Stimulated activated naive B cell treated with anti-CD40 and anti-IgM and Interleukin-4, amounts not matched to agents 10 μg/mL and 1 μg/mL and 100 μg/mL, for 72 hours (primary cell): ENCODE data around the gene RAD52.

Experiments
- ATAC-seq, 2 donors: fragments of 150-1000 bp; cut with Tn5 transposase; replicated peaks; 2 replicates each; pipeline ENCODE4 v1.10.0; 2021; ENCODE audit warnings: moderate library complexity in 1 of 2
- DNase-seq: peaks from one replicate; pipeline ENCODE4 v3.0.0; 2021
- H3K27ac Mint-ChIP-seq: one replicate; pipeline ENCODE4 v1.8.0; 2022; ENCODE audit warnings: mild to moderate bottlenecking, mixed read lengths
- H3K27me3 Mint-ChIP-seq, 2 donors: one replicate each; pipeline ENCODE4 v1.8.0; 2022; ENCODE audit warnings: mixed read lengths in 2 of 2
- H3K36me3 Mint-ChIP-seq, 2 donors: one replicate each; pipeline ENCODE4 v1.8.0; 2022; ENCODE audit warnings: mixed read lengths in 2 of 2, mild to moderate bottlenecking in 1 of 2
- H3K4me1 Mint-ChIP-seq, 2 donors: one replicate each; pipeline ENCODE4 v1.8.0; 2022; ENCODE audit warnings: mixed read lengths in 2 of 2, mild to moderate bottlenecking in 1 of 2
- H3K4me3 Mint-ChIP-seq, 2 donors: one replicate each; pipeline ENCODE4 v1.8.0; 2022; ENCODE audit warnings: mild to moderate bottlenecking in 2 of 2, mixed read lengths in 2 of 2, moderate library complexity in 1 of 2
- H3K9me3 Mint-ChIP-seq, 2 donors: one replicate each; pipeline ENCODE4 v1.8.0; 2022; ENCODE audit warnings: mixed read lengths in 2 of 2, mild to moderate bottlenecking in 1 of 2

Gene RAD52

DNA sequence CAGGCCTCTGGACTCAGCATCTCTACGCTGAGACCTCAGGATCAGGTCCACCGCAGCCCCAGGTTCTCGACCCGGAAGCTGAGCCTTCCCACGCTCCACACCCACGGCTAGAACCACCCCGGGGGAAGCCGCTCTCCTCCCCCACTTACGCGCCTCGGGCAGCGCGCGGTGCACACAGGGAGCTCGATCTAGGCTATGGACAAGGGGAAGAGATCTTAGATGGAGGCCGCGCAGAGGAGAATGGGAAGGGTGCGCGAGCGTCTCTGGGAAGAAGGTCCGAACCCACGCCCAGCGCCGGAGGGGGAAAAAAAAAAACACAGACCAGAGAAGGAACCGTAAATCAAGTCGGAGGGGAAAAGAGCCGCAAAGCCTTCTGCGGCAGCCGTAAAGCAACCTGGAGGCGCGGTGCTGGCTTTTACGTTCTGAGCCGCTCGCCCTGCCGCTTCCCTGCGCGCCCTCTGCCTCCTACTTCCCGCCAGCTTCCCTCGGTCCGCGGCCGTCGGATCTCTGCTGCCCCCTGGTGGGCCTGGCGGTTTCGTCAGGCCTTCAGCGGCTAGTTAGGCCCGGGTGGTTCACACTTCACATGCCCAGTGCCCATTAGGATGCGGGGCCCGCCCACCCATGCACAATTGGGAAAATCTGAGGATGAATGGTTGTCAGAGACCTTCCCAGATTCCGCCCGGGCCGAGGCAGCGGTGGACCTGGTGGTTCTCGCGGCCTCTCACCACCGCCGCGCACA, at the start of gene RAD52:
Gene RAD52, minus strand, starts transcription at position 242 of the 739 bp plus-strand sequence. CDS start 16,636 bp downstream, outside the sequence.
- Mint-ChIP-seq H3K27me3 (no peaks in the 10 kb centered on the region), H3K9me3 (no peaks in the 10 kb centered on the region), H3K27ac (peak within 1 kb of the TSS; percentile 97), H3K4me3 (peak within 1 kb of the TSS; percentile 88 to 94), H3K36me3 (peaks cover 8 to 21% of the 10 kb centered on the region in 2 donors), H3K4me1 (peaks cover 12 to 28% of the 10 kb centered on the region in 2 donors)
- peak; percentile 88 for ATAC-seq
- DNase-seq, result peak; percentile 97

DNA sequence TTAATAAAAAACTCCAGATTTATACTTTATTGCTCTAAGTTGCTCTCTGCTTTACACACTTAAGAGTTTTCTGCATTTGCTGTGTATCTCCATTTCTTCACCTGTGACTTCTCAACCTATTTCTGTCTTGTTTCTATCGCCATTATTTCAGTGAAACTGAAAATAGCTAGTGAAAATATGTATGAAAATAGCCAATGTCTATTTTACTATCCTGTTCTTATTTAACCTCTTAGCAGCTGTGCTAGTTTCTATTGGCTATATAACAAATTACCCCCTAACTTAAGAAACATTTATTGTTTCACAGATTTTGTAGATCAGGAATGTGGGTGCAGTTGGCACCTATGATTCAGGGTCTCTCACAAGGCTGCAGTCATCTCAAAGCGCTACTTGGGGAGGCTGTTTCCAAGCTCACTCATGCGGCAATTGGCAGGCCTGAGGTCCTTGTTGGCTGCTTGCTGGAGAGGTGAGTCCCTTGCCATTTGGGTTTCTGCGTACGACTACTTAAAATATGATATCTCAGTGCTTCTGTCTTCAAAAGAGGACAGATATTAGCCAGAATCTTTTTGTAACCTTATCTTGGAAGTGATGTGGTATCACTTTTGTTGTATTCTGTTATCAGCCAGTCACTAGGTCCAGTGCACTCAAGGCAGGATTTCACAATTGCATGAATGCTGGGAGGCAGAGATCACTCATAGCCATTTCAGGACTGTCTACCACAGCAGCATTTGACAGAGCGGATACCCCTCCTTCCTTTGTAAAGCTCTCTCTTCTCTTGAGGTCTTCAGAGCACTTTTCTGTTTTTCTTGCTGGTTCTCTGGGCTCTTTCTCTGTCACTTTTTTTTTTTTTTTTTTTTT, 48.8 kb upstream of the RAD52 start:
- no peak overlapping the region for H3K4me3 Mint-ChIP-seq
- H3K4me1 Mint-ChIP-seq, result peaks cover 18 to 35% of the 10 kb centered on the region in 2 donors

DNA sequence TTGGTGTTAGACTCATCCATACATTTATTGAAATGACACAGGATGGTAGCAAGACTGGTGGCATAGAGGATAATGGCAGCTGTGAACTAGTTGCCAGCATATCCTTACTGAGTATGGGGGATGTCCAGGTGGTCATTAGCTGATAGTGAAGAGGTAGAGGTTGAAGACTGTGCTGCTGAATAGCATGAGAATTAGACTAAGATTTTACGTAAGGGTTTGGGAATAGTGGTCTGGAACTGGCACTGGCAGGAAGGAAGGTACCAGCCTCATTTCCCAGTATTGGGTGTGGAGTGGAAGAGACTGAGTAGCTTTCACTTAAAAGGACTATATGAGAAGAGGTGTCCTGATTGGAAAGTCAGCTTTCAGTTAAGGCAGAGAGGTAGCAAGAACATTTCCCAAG, 48.0 kb upstream of the RAD52 start:
- DNase-seq, result no peak
- Mint-ChIP-seq H3K27me3 (no peaks in the 10 kb centered on the region), H3K36me3 (peaks cover 4% of the 10 kb centered on the region in 2 donors), H3K4me3 (no peak overlapping the region), H3K4me1 (peaks cover 20 to 38% of the 10 kb centered on the region in 2 donors), H3K9me3 (no peaks in the 10 kb centered on the region), H3K27ac (no peak overlapping the region)
- no peak for ATAC-seq

More for the DNA sequence above, 48.8 kb upstream of the RAD52 start:
- no peaks in the 10 kb centered on the region for H3K9me3 Mint-ChIP-seq
- H3K27ac Mint-ChIP-seq, result peak overlapping the region; percentile 37
- no peaks in the 10 kb centered on the region for H3K27me3 Mint-ChIP-seq
- ATAC-seq (peak in 1 of 2 donors; percentile 25), DNase-seq (no peak)
- H3K36me3 Mint-ChIP-seq, result peaks cover 4% of the 10 kb centered on the region in 2 donors

GRCh38 chr12:996881-997280, 47.4 kb upstream of the RAD52 start:
- H3K4me3 Mint-ChIP-seq, result no peak overlapping the region
- H3K27me3 Mint-ChIP-seq, result no peaks in the 10 kb centered on the region
- DNase-seq, result no peak
- H3K36me3 Mint-ChIP-seq, result peaks cover 4% of the 10 kb centered on the region in 2 donors
- H3K27ac Mint-ChIP-seq, result no peak overlapping the region
- H3K4me1 Mint-ChIP-seq, result peaks cover 20 to 44% of the 10 kb centered on the region in 2 donors
- H3K9me3 Mint-ChIP-seq, result no peaks in the 10 kb centered on the region
- no peak for ATAC-seq

GRCh38 chr12:992647-993046, 43.2 kb upstream of the RAD52 start:
- DNase-seq, result no peak
- Mint-ChIP-seq H3K4me3 (peak overlapping the region; percentile 95 to 99), H3K27ac (no peak overlapping the region), H3K27me3 (no peaks in the 10 kb centered on the region), H3K36me3 (peaks cover 4 to 8% of the 10 kb centered on the region in 2 donors), H3K4me1 (peaks cover 24 to 52% of the 10 kb centered on the region in 2 donors), H3K9me3 (no peaks in the 10 kb centered on the region)
- ATAC-seq, result no peak

DNA sequence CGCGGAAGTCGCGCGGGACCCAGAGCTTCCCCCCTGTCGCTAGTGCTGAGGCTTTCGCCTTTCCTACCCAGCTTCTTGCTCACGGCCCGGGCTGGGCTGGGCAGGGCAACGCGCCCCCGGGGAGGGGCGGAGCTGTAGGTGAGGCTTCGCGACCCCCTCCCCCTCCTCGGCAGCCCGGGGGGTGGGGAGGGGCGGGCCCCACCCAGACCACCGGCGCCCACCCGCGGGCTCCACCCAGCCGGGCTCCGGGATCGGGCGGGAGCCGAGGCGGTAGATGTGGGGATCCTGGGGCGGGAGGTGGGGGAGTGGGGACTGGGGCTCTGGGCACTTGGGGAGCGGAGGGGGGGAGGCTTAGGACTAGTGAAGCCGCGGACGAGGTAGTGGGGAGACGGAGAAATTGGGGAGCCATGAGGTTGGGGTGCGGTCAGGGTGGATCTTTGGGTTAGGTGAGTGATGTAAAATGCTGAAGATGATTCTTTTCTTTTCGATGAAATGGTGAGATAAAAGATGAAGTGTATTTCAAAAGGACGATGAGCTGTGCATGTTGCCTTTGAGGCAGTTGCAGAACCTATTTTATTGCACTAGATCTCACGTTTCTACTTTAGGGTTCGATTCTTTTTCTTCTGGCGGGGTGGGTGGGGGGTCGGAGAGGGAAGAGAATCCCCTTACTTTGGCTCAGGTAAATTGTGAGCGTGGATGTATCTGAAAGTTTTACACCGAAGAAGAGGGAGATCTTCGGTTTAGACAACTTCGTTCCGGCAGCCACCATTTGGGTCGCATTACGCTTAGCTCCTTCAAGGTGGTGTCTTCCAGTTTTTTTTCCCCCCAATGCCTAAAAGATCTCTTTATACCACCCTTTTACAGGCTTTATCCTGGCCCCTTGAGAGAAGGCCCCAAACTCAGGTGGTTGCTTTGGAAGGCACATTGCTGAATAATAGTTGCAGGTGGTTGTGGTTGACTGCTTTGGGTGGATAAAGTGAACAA, 42.1 kb upstream of the RAD52 start:
- H3K27me3 Mint-ChIP-seq, result no peaks in the 10 kb centered on the region
- H3K4me1 Mint-ChIP-seq, result peaks cover 20 to 46% of the 10 kb centered on the region in 2 donors
- no peak for DNase-seq

DNA sequence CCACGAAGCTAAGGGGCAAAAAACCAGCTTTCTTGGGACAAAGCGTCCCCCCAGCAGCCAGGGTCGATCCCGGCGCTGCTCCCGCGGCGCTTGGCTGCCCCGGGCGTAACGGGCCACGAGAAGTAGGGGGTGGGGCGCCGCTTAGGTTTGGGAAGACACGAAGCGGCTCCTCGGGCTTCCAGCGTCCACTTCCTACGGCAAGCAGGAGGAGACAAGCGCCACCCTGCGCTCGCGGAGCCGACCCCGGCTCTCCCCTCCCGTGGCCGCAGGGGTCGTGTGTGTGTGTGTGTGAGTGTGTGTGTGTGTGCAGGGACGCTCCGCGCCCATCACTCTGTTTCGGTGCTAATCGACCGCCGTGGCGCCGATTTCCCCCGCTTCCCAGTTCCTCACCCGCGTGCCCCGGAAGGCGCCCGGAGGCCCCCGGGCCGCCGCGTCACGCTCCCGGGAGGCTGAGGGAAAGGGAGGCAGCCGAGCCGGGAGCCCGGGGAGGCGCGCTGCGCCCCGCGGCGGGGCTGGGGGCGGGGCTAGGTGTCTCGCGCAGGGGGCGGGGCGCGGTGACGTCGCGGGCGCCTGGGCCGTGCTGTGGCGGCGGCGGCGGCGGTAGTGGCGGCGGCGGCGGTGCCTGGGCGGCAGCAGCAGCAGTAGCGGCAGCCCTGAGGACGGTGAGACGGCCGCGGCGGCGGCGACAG, 41.3 kb upstream of the RAD52 start, which contains the start of gene ERC1:
Gene ERC1, plus strand, starts transcription at position 563 of the 689 bp plus-strand sequence. CDS start 36,681 bp downstream, outside the sequence.
- Mint-ChIP-seq H3K27me3 (no peaks in the 10 kb centered on the region), H3K27ac (peak within 1 kb of the TSS; percentile 95), H3K4me1 (peaks cover 19 to 46% of the 10 kb centered on the region in 2 donors), H3K9me3 (no peaks in the 10 kb centered on the region), H3K36me3 (peaks cover 3 to 12% of the 10 kb centered on the region in 2 donors), H3K4me3 (peak within 1 kb of the TSS; percentile 95 to 99)
- DNase-seq (peak; percentile 80), ATAC-seq (peak; percentile 85 to 91)

More for the DNA sequence above, 42.1 kb upstream of the RAD52 start:
- ATAC-seq, result peak; percentile 68 to 76
- H3K36me3 Mint-ChIP-seq, result peaks cover 4 to 10% of the 10 kb centered on the region in 2 donors
- no peaks in the 10 kb centered on the region for H3K9me3 Mint-ChIP-seq
- H3K27ac Mint-ChIP-seq, result peak overlapping the region; percentile 95
- H3K4me3 Mint-ChIP-seq, result peak overlapping the region; percentile 95 to 99

- Mint-ChIP-seq H3K9me3 (no peaks in the 10 kb centered on the region), H3K27ac (peak overlapping the region; percentile 91), H3K36me3 (peaks cover 3 to 12% of the 10 kb centered on the region in 2 donors), H3K27me3 (no peaks in the 10 kb centered on the region), H3K4me1 (peaks cover 17 to 38% of the 10 kb centered on the region in 2 donors), H3K4me3 (peak overlapping the region; percentile 85 to 99)
- ATAC-seq (peak; percentile 49 to 51), DNase-seq (peak; percentile 49)
These were observed 40.5 kb upstream of the RAD52 start for GRCh38 chr12:989751-990660.

GRCh38 chr12:989051-989450, 39.6 kb upstream of the RAD52 start:
- peaks cover 17 to 36% of the 10 kb centered on the region in 2 donors for H3K4me1 Mint-ChIP-seq
- ATAC-seq (no peak), DNase-seq (no peak)
- H3K9me3 Mint-ChIP-seq, result no peaks in the 10 kb centered on the region
- H3K4me3 Mint-ChIP-seq, result no peak overlapping the region
- peaks cover 3 to 12% of the 10 kb centered on the region in 2 donors for H3K36me3 Mint-ChIP-seq
- no peak overlapping the region for H3K27ac Mint-ChIP-seq
- H3K27me3 Mint-ChIP-seq, result no peaks in the 10 kb centered on the region

DNA sequence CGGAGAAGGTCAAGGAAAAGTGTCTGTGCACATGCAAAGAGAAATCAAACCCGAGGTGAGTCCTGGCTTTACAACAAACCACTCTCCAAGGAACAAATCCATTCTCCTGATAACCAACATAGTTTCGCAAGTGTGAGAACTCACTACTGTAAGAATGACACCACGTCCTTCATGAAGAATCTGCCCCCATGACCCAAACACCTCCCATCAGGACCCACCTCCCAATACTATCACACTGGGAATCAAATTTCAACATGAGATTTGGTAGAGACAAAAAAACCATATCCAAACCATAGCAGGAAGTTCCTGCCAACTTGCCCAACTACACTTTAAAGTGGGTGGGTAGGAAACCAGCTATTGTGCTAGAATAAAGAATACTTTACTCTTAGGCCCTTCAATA, 39.2 kb upstream of the RAD52 start:
- DNase-seq (no peak), ATAC-seq (no peak)
- no peaks in the 10 kb centered on the region for H3K9me3 Mint-ChIP-seq
- no peaks in the 10 kb centered on the region for H3K27me3 Mint-ChIP-seq
- no peak overlapping the region for H3K4me3 Mint-ChIP-seq
- H3K27ac Mint-ChIP-seq, result no peak overlapping the region
- peaks cover 17 to 40% of the 10 kb centered on the region in 2 donors for H3K4me1 Mint-ChIP-seq
- peaks cover 3 to 12% of the 10 kb centered on the region in 2 donors for H3K36me3 Mint-ChIP-seq

GRCh38 chr12:981961-982360, 32.5 kb upstream of the RAD52 start:
- H3K4me3 Mint-ChIP-seq, result no peak overlapping the region
- no peak for ATAC-seq
- H3K27ac Mint-ChIP-seq, result no peak overlapping the region
- no peak for DNase-seq
- H3K9me3 Mint-ChIP-seq, result no peaks in the 10 kb centered on the region
- H3K36me3 Mint-ChIP-seq, result peaks cover 3 to 5% of the 10 kb centered on the region in 2 donors
- H3K4me1 Mint-ChIP-seq, result peaks cover 8 to 13% of the 10 kb centered on the region in 2 donors
- no peaks in the 10 kb centered on the region for H3K27me3 Mint-ChIP-seq

GRCh38 chr12:981176-981828, 31.8 kb upstream of the RAD52 start:
- no peak overlapping the region for H3K4me3 Mint-ChIP-seq
- peak in 1 of 2 donors; percentile 53 for ATAC-seq
- no peak overlapping the region for H3K27ac Mint-ChIP-seq
- H3K27me3 Mint-ChIP-seq, result no peaks in the 10 kb centered on the region
- peaks cover 8 to 16% of the 10 kb centered on the region in 2 donors for H3K4me1 Mint-ChIP-seq
- DNase-seq, result no peak
- H3K36me3 Mint-ChIP-seq, result peaks cover 0 to 5% of the 10 kb centered on the region in 2 donors
- H3K9me3 Mint-ChIP-seq, result no peaks in the 10 kb centered on the region
